ENCODE measurements around the gene ELAPOR2. TPM values are rescaled to one million over a fixed set of nuclear protein-coding genes. Genes with fewer than 3 reads are reported as not detected.

ELAPOR2 gene
- total RNA-seq, 2 donors from 2014 or later, result 67.2 to 75.7 TPM

DNA sequence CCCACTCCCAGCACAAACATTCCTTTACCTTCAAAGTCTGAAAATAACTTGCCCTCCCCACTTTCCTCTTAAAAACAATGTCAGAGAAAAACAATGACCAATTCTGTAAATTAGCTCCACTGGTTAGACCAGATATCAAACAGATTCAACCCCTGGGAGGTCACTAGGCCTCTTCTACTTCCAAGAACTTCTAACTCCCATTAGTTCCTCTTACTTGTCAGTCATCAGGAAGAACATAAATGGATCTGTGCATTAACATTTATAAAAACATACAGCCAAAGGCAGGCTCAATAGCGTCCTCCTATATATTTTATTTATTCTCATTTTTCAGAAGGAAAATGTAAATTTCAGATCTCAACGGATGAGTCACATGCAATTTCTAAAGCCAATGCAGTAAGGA lies 2.2 kb downstream of the ELAPOR2 start:
- peak overlapping the region; percentile 91 for H3K4me3 ChIP-seq (ENCODE audit: low read length)
- no peak overlapping the region for H3K27ac ChIP-seq (ENCODE audit: low read depth, low read length)
- TF ChIP-seq, protein P1, sequence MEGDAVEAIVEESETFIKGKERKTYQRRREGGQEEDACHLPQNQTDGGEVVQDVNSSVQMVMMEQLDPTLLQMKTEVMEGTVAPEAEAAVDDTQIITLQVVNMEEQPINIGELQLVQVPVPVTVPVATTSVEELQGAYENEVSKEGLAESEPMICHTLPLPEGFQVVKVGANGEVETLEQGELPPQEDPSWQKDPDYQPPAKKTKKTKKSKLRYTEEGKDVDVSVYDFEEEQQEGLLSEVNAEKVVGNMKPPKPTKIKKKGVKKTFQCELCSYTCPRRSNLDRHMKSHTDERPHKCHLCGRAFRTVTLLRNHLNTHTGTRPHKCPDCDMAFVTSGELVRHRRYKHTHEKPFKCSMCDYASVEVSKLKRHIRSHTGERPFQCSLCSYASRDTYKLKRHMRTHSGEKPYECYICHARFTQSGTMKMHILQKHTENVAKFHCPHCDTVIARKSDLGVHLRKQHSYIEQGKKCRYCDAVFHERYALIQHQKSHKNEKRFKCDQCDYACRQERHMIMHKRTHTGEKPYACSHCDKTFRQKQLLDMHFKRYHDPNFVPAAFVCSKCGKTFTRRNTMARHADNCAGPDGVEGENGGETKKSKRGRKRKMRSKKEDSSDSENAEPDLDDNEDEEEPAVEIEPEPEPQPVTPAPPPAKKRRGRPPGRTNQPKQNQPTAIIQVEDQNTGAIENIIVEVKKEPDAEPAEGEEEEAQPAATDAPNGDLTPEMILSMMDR (conservative IDR thresholded peaks at IDR 0.05), result no peak
- Mint-ChIP-seq H3K4me3 (no peak overlapping the region), H3K27me3 (ENCODE audit: insufficient read depth) (peaks cover 10% of the 10 kb centered on the region), H3K4me1 (peaks cover 28% of the 10 kb centered on the region), H3K36me3 (ENCODE audit: low read depth) (peaks cover 5% of the 10 kb centered on the region), H3K9me3 (peaks cover 8% of the 10 kb centered on the region), H3K27ac (no peak overlapping the region)
- peaks cover 12% of the 10 kb centered on the region for H3K9me3 ChIP-seq (ENCODE audit: control insufficient read depth, low read length)
- WGBS, 2 experiments (ENCODE audit: insufficient coverage in 1 of 2, insufficient read length in 1 of 2), result 88 to 100% methylated on average over 2 of the region's 2 CpGs
- DNase-seq, result no peak
- peaks cover 10% of the 10 kb centered on the region for H3K4me1 ChIP-seq (ENCODE audit: control insufficient read depth, insufficient read depth, low read length)
- no peak overlapping the region for H3K9ac ChIP-seq (ENCODE audit: extremely low read depth, low read length, poor library complexity, severe bottlenecking)
- H3K36me3 ChIP-seq (ENCODE audit: control insufficient read depth, insufficient read depth, low read length), result peaks cover 15% of the 10 kb centered on the region
- H3K27me3 ChIP-seq (ENCODE audit: control insufficient read depth, insufficient read depth, low read length, poor library complexity, severe bottlenecking), result no peaks in the 10 kb centered on the region

DNA sequence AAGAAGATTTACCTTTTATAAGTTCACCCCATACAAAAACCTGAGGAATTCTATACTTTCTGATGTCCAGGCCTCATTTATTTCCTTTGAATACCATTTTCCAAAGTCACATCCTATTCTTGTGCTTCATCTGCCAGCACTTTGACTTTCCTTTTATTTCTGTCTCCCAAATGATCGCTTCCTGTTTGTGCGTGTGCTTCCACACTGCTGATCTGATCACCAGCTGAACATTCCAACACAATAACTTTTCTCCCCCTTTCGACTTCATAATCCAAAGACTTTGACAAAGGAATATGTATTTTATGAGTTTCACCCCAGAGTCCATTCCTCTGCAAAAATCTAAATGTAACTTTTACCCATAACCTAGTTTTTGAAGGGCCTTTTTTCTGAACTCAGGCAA lies 3.1 kb downstream of the ELAPOR2 start:
- Mint-ChIP-seq H3K27ac (no peak overlapping the region), H3K27me3 (ENCODE audit: insufficient read depth) (peaks cover 10% of the 10 kb centered on the region), H3K36me3 (ENCODE audit: low read depth) (peaks cover 8% of the 10 kb centered on the region), H3K4me3 (no peak overlapping the region), H3K4me1 (peaks cover 28% of the 10 kb centered on the region), H3K9me3 (peaks cover 12% of the 10 kb centered on the region)
- Histone ChIP-seq H3K4me1 (ENCODE audit: control insufficient read depth, insufficient read depth, low read length) (peaks cover 10% of the 10 kb centered on the region), H3K27me3 (ENCODE audit: control insufficient read depth, insufficient read depth, low read length, poor library complexity, severe bottlenecking) (no peaks in the 10 kb centered on the region), H3K9me3 (ENCODE audit: control insufficient read depth, low read length) (peaks cover 21% of the 10 kb centered on the region), H3K36me3 (ENCODE audit: control insufficient read depth, insufficient read depth, low read length) (peaks cover 24% of the 10 kb centered on the region), H3K9ac (ENCODE audit: extremely low read depth, low read length, poor library complexity, severe bottlenecking) (no peak overlapping the region), H3K4me3 (ENCODE audit: low read length) (peak overlapping the region; percentile 91), H3K27ac (ENCODE audit: low read depth, low read length) (no peak overlapping the region)
- 89 to 98% methylated on average over 3 of the region's 3 CpGs for WGBS, 2 experiments (ENCODE audit: insufficient coverage in 1 of 2, insufficient read length in 1 of 2)
- DNase-seq, result no peak
- TF ChIP-seq, protein P1 (conservative IDR thresholded peaks at IDR 0.05), result no peak

DNA sequence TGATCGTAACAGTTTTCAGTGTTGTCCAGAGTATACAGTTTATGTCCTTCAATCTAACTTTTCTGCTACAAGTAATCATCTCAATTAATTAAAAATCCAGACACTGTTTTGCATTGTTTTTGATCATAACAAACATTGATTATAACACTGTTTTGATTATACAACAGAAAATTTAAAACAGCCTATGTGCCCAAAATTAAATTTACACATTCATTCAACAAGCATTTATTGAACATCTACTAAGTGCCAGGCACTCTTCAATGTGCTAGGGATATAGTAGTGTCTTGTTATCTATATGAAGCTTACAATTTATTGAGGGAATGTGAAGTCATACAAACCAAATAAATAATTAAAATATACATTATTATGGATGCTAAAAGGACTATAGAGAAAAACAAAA lies 10.6 kb downstream of the ELAPOR2 start:
- H3K9ac ChIP-seq (ENCODE audit: extremely low read depth, low read length, poor library complexity, severe bottlenecking), result no peak overlapping the region
- H3K27ac Mint-ChIP-seq, result no peak overlapping the region
- no peak overlapping the region for H3K4me3 ChIP-seq (ENCODE audit: low read length)
- 80 to 100% methylated on average over 1 of the region's 1 CpG for WGBS, 2 experiments (ENCODE audit: insufficient coverage in 1 of 2, insufficient read length in 1 of 2)
- no peaks in the 10 kb centered on the region for H3K27me3 ChIP-seq (ENCODE audit: control insufficient read depth, insufficient read depth, low read length, poor library complexity, severe bottlenecking)
- H3K36me3 ChIP-seq (ENCODE audit: control insufficient read depth, insufficient read depth, low read length), result peaks cover 58% of the 10 kb centered on the region
- TF ChIP-seq, protein P1 (conservative IDR thresholded peaks at IDR 0.05), result no peak
- H3K36me3 Mint-ChIP-seq (ENCODE audit: low read depth), result peaks cover 43% of the 10 kb centered on the region
- no peak for DNase-seq
- H3K4me1 Mint-ChIP-seq, result peaks cover 9% of the 10 kb centered on the region
- peaks cover 51% of the 10 kb centered on the region for H3K9me3 Mint-ChIP-seq
- no peak overlapping the region for H3K27ac ChIP-seq (ENCODE audit: low read depth, low read length)
- no peaks in the 10 kb centered on the region for H3K4me1 ChIP-seq (ENCODE audit: control insufficient read depth, insufficient read depth, low read length)
- no peaks in the 10 kb centered on the region for H3K27me3 Mint-ChIP-seq (ENCODE audit: insufficient read depth)
- peaks cover 66% of the 10 kb centered on the region for H3K9me3 ChIP-seq (ENCODE audit: control insufficient read depth, low read length)
- H3K4me3 Mint-ChIP-seq, result no peak overlapping the region

Data from endodermal cell (in vitro differentiated cells).